Karpas-422 (cell line): ENCODE results near the gene RNF112. TPM values are rescaled to one million over a fixed set of nuclear protein-coding genes. Genes with fewer than 3 reads are reported as not detected.

ENCODE experiments used
- DNase-seq: peaks from one replicate; pipeline ENCODE4 v3.0.0-alpha.2; 2015
- H2AFZ ChIP-seq: fragments of 200-600 bp; sonication (generic); 2 replicates; pipeline ENCODE4 v1.6.1; 2014; ENCODE audit warnings: antibody characterized with exemption, low read length, mixed read lengths
- H3K27ac ChIP-seq: fragments of 200-600 bp; sonication (generic); 2 replicates; pipeline ENCODE4 v1.5.1; 2014; ENCODE audit warnings: mild to moderate bottlenecking, low read length, moderate library complexity
- H3K27me3 ChIP-seq: fragments of 200-600 bp; sonication (generic); 2 replicates; pipeline ENCODE4 v1.6.1; 2014; ENCODE audit warnings: low read length, mixed read lengths
- H3K36me3 ChIP-seq: fragments of 200-600 bp; sonication (generic); 2 replicates; pipeline ENCODE4 v1.6.1; 2014; ENCODE audit warnings: low read length, mixed read lengths; ENCODE audit not compliant: insufficient read depth
- H3K4me1 ChIP-seq: fragments of 200-600 bp; sonication (generic); 2 replicates; pipeline ENCODE4 v1.6.1; 2014; ENCODE audit warnings: mild to moderate bottlenecking, low read length, mixed read lengths
- H3K4me2 ChIP-seq: fragments of 200-600 bp; sonication (generic); 2 replicates; pipeline ENCODE4 v1.6.1; 2014; ENCODE audit warnings: low read length, low read depth, mild to moderate bottlenecking; ENCODE audit not compliant: poor library complexity, severe bottlenecking
- H3K4me3 ChIP-seq: fragments of 200-600 bp; sonication (generic); 2 replicates; pipeline ENCODE4 v1.5.1; 2014; ENCODE audit warnings: mild to moderate bottlenecking, antibody characterized with exemption, low read length, mixed read lengths
- H3K79me2 ChIP-seq: fragments of 200-600 bp; sonication (generic); 2 replicates; pipeline ENCODE4 v1.6.1; 2014; ENCODE audit warnings: mild to moderate bottlenecking, low read length, mixed read lengths
- H3K9ac ChIP-seq: fragments of 200-600 bp; sonication (generic); 2 replicates; pipeline ENCODE4 v1.6.0; 2014; ENCODE audit warnings: low read length
- H3K9me2 ChIP-seq: fragments of 200-600 bp; sonication (generic), shearing (Covaris generic); replicated peaks from 2 replicates; pipeline ENCODE4 v1.6.0; 2014; ENCODE audit warnings: mild to moderate bottlenecking, low read length, moderate library complexity; ENCODE audit not compliant: insufficient read depth
- H3K9me3 ChIP-seq: fragments of 300-700, 200-600 bp; sonication (generic); 2 replicates; pipeline ENCODE4 v1.6.1; 2014; ENCODE audit warnings: low read length, mixed read lengths
- H4K20me1 ChIP-seq: fragments of 200-600 bp; sonication (generic); 2 replicates; pipeline ENCODE4 v1.6.1; 2014; ENCODE audit warnings: mild to moderate bottlenecking, antibody characterized with exemption, low read length, low read depth; ENCODE audit not compliant: insufficient read depth
- total RNA-seq: library from RNA; depleted of rRNA; stranded (reverse); fragments of >200 nt; shearing (Covaris generic); gene quantifications from 2 replicates; pipeline ENCODE4 v1.2.3, GENCODE V29; 2014; ENCODE audit warnings: low replicate concordance

RNF112 gene
- total RNA-seq, 1 experiment from 2014 or later, result not detected

- H3K79me2 ChIP-seq, result no peaks in the 10 kb centered on the region
- no peaks in the 10 kb centered on the region for H3K9me2 ChIP-seq
- no peak overlapping the region for H2AFZ ChIP-seq
- no peak overlapping the region for H3K4me3 ChIP-seq
- H3K9ac ChIP-seq, result no peak overlapping the region
- no peaks in the 10 kb centered on the region for H3K36me3 ChIP-seq
- DNase-seq, result no peak
- H3K9me3 ChIP-seq, result no peaks in the 10 kb centered on the region
- H3K4me2 ChIP-seq, result no peak overlapping the region
- H3K27ac ChIP-seq, result no peak overlapping the region
- H3K4me1 ChIP-seq, result peaks cover 5% of the 10 kb centered on the region; the same call in 1 of the 2 replicates
- no peaks in the 10 kb centered on the region; the same call in 1 of the 2 replicates for H4K20me1 ChIP-seq
- H3K27me3 ChIP-seq, result no peaks in the 10 kb centered on the region
Measured at GRCh38 chr17:19371259-19372010, 39.6 kb upstream of the RNF112 start.

- Histone ChIP-seq H3K9me3 (no peaks in the 10 kb centered on the region), H3K79me2 (peaks cover 2% of the 10 kb centered on the region; the same call in 1 of the 2 replicates), H3K27me3 (no peaks in the 10 kb centered on the region), H2AFZ (no peak overlapping the region), H3K27ac (no peak overlapping the region), H3K36me3 (no peaks in the 10 kb centered on the region), H3K4me2 (no peak overlapping the region), H3K4me3 (no peak overlapping the region), H3K9me2 (no peaks in the 10 kb centered on the region), H4K20me1 (no peaks in the 10 kb centered on the region; the same call in 1 of the 2 replicates), H3K4me1 (peaks cover 8% of the 10 kb centered on the region), H3K9ac (no peak overlapping the region)
- no peak for DNase-seq
Measured at GRCh38 chr17:19372011-19372370, 39.0 kb upstream of the RNF112 start.

GRCh38 chr17:19372439-19372838, 38.6 kb upstream of the RNF112 start:
- no peak for DNase-seq
- peaks cover 4% of the 10 kb centered on the region; the same call in 1 of the 2 replicates for H3K79me2 ChIP-seq
- no peaks in the 10 kb centered on the region for H3K36me3 ChIP-seq
- no peak overlapping the region for H3K27ac ChIP-seq
- H3K4me1 ChIP-seq, result peaks cover 9% of the 10 kb centered on the region
- no peaks in the 10 kb centered on the region for H3K27me3 ChIP-seq
- H3K4me2 ChIP-seq, result no peak overlapping the region
- no peaks in the 10 kb centered on the region; the same call in 1 of the 2 replicates for H4K20me1 ChIP-seq
- H3K9me3 ChIP-seq, result no peaks in the 10 kb centered on the region
- H3K9me2 ChIP-seq, result no peaks in the 10 kb centered on the region
- no peak overlapping the region for H3K4me3 ChIP-seq
- H3K9ac ChIP-seq, result no peak overlapping the region
- no peak overlapping the region for H2AFZ ChIP-seq

GRCh38 chr17:19372866-19373504, 38.0 kb upstream of the RNF112 start:
- Histone ChIP-seq H3K9me3 (no peaks in the 10 kb centered on the region), H3K9me2 (no peaks in the 10 kb centered on the region), H4K20me1 (no peaks in the 10 kb centered on the region; the same call in 1 of the 2 replicates), H3K27me3 (no peaks in the 10 kb centered on the region), H3K9ac (no peak overlapping the region), H3K4me1 (peaks cover 9% of the 10 kb centered on the region), H3K36me3 (no peaks in the 10 kb centered on the region), H2AFZ (no peak overlapping the region), H3K79me2 (peaks cover 4% of the 10 kb centered on the region; the same call in 1 of the 2 replicates), H3K4me3 (no peak overlapping the region), H3K27ac (no peak overlapping the region), H3K4me2 (no peak overlapping the region)
- DNase-seq, result peak; percentile 64

- H3K4me2 ChIP-seq, result no peak overlapping the region
- no peak overlapping the region for H2AFZ ChIP-seq
- peaks cover 14% of the 10 kb centered on the region for H3K4me1 ChIP-seq
- DNase-seq, result no peak
- H3K36me3 ChIP-seq, result no peaks in the 10 kb centered on the region
- no peak overlapping the region for H3K9ac ChIP-seq
- H3K9me2 ChIP-seq, result no peaks in the 10 kb centered on the region
- no peak overlapping the region for H3K4me3 ChIP-seq
- H3K9me3 ChIP-seq, result no peaks in the 10 kb centered on the region
- H3K27me3 ChIP-seq, result no peaks in the 10 kb centered on the region
- no peak overlapping the region for H3K27ac ChIP-seq
- peaks cover 10% of the 10 kb centered on the region for H3K79me2 ChIP-seq
- H4K20me1 ChIP-seq, result no peaks in the 10 kb centered on the region; the same call in 1 of the 2 replicates
Measured at GRCh38 chr17:19374136-19374535, 36.9 kb upstream of the RNF112 start.

- H4K20me1 ChIP-seq, result no peaks in the 10 kb centered on the region; the same call in 1 of the 2 replicates
- H3K4me3 ChIP-seq, result no peak overlapping the region
- H3K27me3 ChIP-seq, result no peaks in the 10 kb centered on the region
- no peaks in the 10 kb centered on the region for H3K9me3 ChIP-seq
- H2AFZ ChIP-seq, result no peak overlapping the region
- peaks cover 18% of the 10 kb centered on the region for H3K4me1 ChIP-seq
- H3K36me3 ChIP-seq, result 0 out of 2 replicates have a peak, but pooled peaks cover 3% of the 10 kb centered on the region
- no peaks in the 10 kb centered on the region for H3K9me2 ChIP-seq
- H3K9ac ChIP-seq, result no peak overlapping the region
- no peak for DNase-seq
- peaks cover 20% of the 10 kb centered on the region for H3K79me2 ChIP-seq
- H3K27ac ChIP-seq, result no peak overlapping the region
- H3K4me2 ChIP-seq, result peak overlapping the region; percentile 0
Measured at GRCh38 chr17:19375732-19376131, 35.3 kb upstream of the RNF112 start.

- Histone ChIP-seq H3K27ac (peak overlapping the region; percentile 72), H3K27me3 (no peaks in the 10 kb centered on the region), H2AFZ (no peak overlapping the region), H3K4me3 (peak overlapping the region; percentile 69), H3K4me2 (peak overlapping the region; percentile 84), H3K9me3 (no peaks in the 10 kb centered on the region), H3K79me2 (peaks cover 20% of the 10 kb centered on the region), H4K20me1 (no peaks in the 10 kb centered on the region; the same call in 1 of the 2 replicates), H3K36me3 (0 out of 2 replicates have a peak, but pooled peaks cover 3% of the 10 kb centered on the region), H3K4me1 (peaks cover 18% of the 10 kb centered on the region), H3K9ac (peak overlapping the region; percentile 79), H3K9me2 (no peaks in the 10 kb centered on the region)
- peak; percentile 53 for DNase-seq
Measured at GRCh38 chr17:19376811-19377210, 34.2 kb upstream of the RNF112 start.
